ENCODE results near the gene ADIPOR2.

ADIPOR2 gene

DNA sequence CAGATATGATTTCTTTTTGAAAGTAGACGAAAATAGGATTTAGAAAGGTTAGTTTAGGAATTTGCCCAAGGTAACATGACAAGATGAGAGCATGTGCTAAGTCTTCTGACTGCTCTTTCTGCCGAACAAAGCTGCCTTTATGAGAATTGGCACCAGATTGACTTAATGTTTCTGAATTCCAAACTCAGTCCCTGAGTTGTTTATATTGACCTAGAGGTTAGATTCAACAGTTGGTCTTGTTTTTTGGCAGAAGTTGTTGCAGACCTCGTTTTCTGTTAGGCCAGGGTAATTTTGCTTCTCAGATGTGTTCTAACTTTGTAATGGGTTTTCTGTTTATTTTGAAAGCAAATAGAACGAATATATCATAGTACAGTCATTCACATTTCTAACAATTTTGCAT, 68.0 kb downstream of the ADIPOR2 start:
- no peak overlapping the region for H3K27ac Mint-ChIP-seq

DNA sequence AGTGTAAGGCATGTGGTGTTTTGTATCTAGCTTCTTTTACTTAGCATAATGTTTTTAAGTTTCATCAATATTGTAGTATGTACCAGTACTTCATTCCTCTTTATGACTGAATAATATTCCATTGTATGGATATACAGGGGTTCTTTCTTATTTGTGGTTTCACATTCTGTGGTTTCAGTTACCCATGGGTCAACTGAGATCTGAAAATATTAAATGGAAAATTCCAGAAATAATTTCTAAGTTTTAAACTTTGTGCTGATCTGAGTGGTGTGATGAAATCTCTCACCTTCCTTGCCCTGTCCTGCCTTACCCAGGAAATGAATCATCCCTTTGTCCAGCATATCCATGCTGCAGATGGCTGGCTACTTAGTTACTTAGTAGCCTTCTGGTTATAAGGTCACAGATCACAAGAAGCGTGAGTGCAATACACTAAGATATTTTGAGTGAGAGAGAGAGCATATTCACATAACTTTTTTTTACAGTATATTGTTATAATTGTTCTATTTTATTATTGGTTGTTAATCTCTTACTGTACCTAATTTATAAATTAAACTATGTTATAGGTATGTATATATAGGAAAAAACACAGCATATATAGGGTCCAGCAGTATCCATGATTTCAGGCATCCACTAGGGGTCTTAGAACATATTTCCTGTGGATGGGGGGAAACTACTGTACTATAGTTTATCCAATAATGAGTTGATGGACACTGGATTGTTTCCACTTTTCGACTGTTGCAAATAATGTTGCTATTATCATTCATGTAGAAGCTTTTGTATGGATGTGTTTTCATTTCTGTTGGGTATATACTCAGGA, 69.9 kb downstream of the ADIPOR2 start:
- H3K4me1 Mint-ChIP-seq (ENCODE audit: low read depth), result peaks cover 7% of the 10 kb centered on the region
- no peaks in the 10 kb centered on the region for H3K9me3 Mint-ChIP-seq
- H3K4me3 Mint-ChIP-seq, result no peak overlapping the region
- H3K36me3 Mint-ChIP-seq (ENCODE audit: low read depth), result peaks cover 48% of the 10 kb centered on the region
- peak overlapping the region; percentile 33 for H3K27ac Mint-ChIP-seq
- no peaks in the 10 kb centered on the region for H3K27me3 Mint-ChIP-seq

More for the DNA sequence above, 68.0 kb downstream of the ADIPOR2 start:
- H3K36me3 Mint-ChIP-seq (ENCODE audit: low read depth), result peaks cover 55% of the 10 kb centered on the region
- no peaks in the 10 kb centered on the region for H3K27me3 Mint-ChIP-seq
- no peak overlapping the region for H3K4me3 Mint-ChIP-seq
- peaks cover 7% of the 10 kb centered on the region for H3K4me1 Mint-ChIP-seq (ENCODE audit: low read depth)
- no peaks in the 10 kb centered on the region for H3K9me3 Mint-ChIP-seq

DNA sequence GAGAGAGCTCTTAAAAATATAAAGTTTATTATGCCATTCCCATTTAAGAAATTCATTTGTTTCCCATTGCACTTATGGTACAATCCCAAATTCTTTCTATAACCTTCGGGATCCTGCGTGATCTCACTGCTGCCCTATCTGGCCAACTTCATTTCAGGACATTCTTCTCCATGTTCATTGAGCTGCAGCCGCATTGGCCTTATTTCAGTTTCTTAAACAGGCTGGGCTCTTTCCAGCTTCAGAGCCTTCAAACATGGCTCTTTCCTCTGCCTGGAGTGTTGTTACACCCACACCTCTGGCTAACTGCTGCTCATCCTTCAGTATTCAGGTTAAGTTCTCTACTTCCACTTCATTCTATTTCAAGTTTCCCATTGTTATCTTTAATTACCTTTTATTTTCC, 71.0 kb downstream of the ADIPOR2 start:
- H3K4me1 Mint-ChIP-seq (ENCODE audit: low read depth), result peaks cover 7% of the 10 kb centered on the region
- H3K9me3 Mint-ChIP-seq, result no peaks in the 10 kb centered on the region
- H3K4me3 Mint-ChIP-seq, result no peak overlapping the region
- peaks cover 43% of the 10 kb centered on the region for H3K36me3 Mint-ChIP-seq (ENCODE audit: low read depth)
- H3K27ac Mint-ChIP-seq, result peak overlapping the region; percentile 55
- H3K27me3 Mint-ChIP-seq, result no peaks in the 10 kb centered on the region

GRCh38 chr12:1763153-1763552, 72.3 kb downstream of the ADIPOR2 start:
- Mint-ChIP-seq H3K36me3 (ENCODE audit: low read depth) (peaks cover 32% of the 10 kb centered on the region), H3K4me3 (no peak overlapping the region)

DNA sequence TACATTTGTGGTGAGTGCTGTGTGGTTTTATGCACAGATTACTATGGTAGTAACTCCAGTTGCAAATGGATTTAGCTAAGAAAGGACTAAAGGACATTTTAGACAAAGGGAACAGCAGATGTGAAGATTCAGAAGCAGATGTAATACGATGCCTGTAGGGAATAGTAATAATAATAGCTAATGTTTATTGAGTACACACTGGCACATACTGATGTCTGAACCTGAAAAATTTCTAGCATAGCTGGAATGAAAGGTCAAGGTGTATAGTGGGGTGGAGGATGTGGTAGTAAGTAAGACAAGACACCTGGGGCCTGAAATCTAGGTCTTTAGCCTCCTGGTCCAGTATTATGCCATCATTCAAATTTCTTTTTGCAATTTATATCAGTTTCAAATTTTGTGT, 75.2 kb downstream of the ADIPOR2 start:
- H3K27me3 Mint-ChIP-seq, result no peaks in the 10 kb centered on the region
- no peaks in the 10 kb centered on the region for H3K9me3 Mint-ChIP-seq
- no peak overlapping the region for H3K27ac Mint-ChIP-seq
- no peaks in the 10 kb centered on the region for H3K4me1 Mint-ChIP-seq (ENCODE audit: low read depth)
- peaks cover 18% of the 10 kb centered on the region for H3K36me3 Mint-ChIP-seq (ENCODE audit: low read depth)
- no peak overlapping the region for H3K4me3 Mint-ChIP-seq

More at GRCh38 chr12:1763153-1763552, 72.3 kb downstream of the ADIPOR2 start:
- Mint-ChIP-seq H3K27me3 (no peaks in the 10 kb centered on the region), H3K27ac (no peak overlapping the region), H3K4me1 (ENCODE audit: low read depth) (peaks cover 7% of the 10 kb centered on the region), H3K9me3 (no peaks in the 10 kb centered on the region)

- no peak overlapping the region for H3K27ac Mint-ChIP-seq
- H3K36me3 Mint-ChIP-seq (ENCODE audit: low read depth), result peaks cover 11% of the 10 kb centered on the region
- no peaks in the 10 kb centered on the region for H3K4me1 Mint-ChIP-seq (ENCODE audit: low read depth)
- no peaks in the 10 kb centered on the region for H3K27me3 Mint-ChIP-seq
- H3K9me3 Mint-ChIP-seq, result no peaks in the 10 kb centered on the region
- no peak overlapping the region for H3K4me3 Mint-ChIP-seq
Measured at GRCh38 chr12:1767407-1768090, 76.7 kb downstream of the ADIPOR2 start.

DNA sequence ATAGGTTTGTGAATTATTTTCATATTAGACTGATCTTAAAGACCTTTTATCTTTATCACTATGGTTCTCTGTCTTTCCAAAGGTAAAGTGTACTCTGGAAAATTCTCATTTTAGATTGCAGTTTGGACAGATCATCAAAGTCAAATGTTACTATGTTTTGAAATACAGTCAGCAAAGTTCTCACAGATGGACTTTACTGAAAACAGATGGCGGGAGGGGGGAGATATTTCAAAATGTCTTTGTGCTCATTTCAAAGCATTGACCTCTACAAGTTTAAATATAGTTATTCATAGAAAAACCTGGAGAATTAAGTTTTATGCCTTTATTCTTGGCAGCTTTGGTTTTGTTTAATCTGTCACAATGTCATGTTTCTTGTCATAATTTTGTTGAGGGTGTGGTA, 77.7 kb downstream of the ADIPOR2 start:
- no peak overlapping the region for H3K4me3 Mint-ChIP-seq
- peaks cover 20% of the 10 kb centered on the region for H3K36me3 Mint-ChIP-seq (ENCODE audit: low read depth)
- H3K4me1 Mint-ChIP-seq (ENCODE audit: low read depth), result no peaks in the 10 kb centered on the region
- no peak overlapping the region for H3K27ac Mint-ChIP-seq
- H3K9me3 Mint-ChIP-seq, result no peaks in the 10 kb centered on the region
- no peaks in the 10 kb centered on the region for H3K27me3 Mint-ChIP-seq

GRCh38 chr12:1769809-1770494, 79.1 kb downstream of the ADIPOR2 start:
- Mint-ChIP-seq H3K27ac (no peak overlapping the region), H3K36me3 (ENCODE audit: low read depth) (peaks cover 30% of the 10 kb centered on the region), H3K4me3 (no peak overlapping the region), H3K4me1 (ENCODE audit: low read depth) (no peaks in the 10 kb centered on the region), H3K9me3 (no peaks in the 10 kb centered on the region), H3K27me3 (no peaks in the 10 kb centered on the region)

DNA sequence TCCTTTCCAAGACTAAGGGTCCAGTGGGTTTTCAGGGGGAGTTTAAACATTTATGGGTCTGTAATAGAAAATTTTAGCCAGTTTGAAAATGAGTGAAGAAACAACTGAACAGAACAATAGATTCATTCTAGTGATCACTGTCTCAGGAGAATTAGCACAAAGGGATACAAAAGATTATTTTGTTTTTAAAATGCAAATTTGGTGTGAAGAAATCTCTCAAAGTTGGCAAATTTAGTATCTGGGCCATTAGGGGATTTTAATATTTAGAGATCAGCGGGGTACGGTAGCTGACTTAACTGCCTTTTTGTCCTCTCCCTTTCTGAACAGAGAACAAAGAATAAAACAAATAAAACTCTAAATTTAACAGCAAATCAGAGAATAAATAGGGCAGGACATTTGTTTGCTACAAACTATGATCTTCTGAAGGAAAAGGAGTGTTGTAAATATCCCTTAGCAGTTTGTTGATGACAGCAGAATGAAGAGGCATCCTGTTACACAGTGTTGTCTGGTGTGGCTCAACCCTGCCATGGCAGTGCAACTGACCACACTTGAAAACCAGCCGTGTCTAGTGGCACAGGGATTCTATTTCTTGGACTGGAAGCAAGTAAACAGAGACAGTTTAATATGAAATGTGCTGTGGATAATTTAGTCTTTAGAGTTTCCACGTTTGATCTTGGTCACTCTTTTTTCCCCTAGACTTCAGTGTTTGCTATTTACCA, 83.2 kb downstream of the ADIPOR2 start:
- Mint-ChIP-seq H3K36me3 (ENCODE audit: low read depth) (peaks cover 52% of the 10 kb centered on the region), H3K4me1 (ENCODE audit: low read depth) (peaks cover 12% of the 10 kb centered on the region), H3K27me3 (no peaks in the 10 kb centered on the region), H3K4me3 (no peak overlapping the region), H3K27ac (no peak overlapping the region), H3K9me3 (no peaks in the 10 kb centered on the region)

GRCh38 chr12:1776170-1776921, 85.5 kb downstream of the ADIPOR2 start:
- Mint-ChIP-seq H3K4me1 (ENCODE audit: low read depth) (peaks cover 12% of the 10 kb centered on the region), H3K36me3 (ENCODE audit: low read depth) (peaks cover 62% of the 10 kb centered on the region), H3K27me3 (no peaks in the 10 kb centered on the region), H3K9me3 (no peaks in the 10 kb centered on the region), H3K27ac (no peak overlapping the region), H3K4me3 (no peak overlapping the region)

- Mint-ChIP-seq H3K4me1 (ENCODE audit: low read depth) (peaks cover 12% of the 10 kb centered on the region), H3K9me3 (no peaks in the 10 kb centered on the region), H3K27me3 (no peaks in the 10 kb centered on the region), H3K36me3 (ENCODE audit: low read depth) (peaks cover 60% of the 10 kb centered on the region), H3K27ac (no peak overlapping the region), H3K4me3 (no peak overlapping the region)
Measured at GRCh38 chr12:1777798-1778197, 86.9 kb downstream of the ADIPOR2 start.

DNA sequence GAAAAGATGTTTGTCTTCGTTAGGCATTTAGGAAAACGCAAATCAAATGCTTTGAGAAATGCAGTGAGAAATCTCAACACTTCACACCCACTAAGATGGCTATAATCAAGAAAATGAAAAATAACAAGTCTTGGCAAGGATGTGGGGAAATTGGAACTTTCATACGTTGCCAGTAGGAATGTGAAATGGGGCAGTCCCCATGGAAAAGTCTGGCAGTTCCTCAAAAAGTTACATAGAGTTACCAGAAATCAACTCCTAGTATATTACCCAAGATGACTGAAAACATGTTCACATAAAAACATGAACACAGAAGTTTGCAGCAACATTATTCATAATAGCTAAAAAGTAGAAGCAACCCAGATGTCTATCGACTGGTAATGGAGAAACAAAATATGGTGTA, 88.0 kb downstream of the ADIPOR2 start:
- Mint-ChIP-seq H3K4me3 (no peak overlapping the region), H3K9me3 (no peaks in the 10 kb centered on the region), H3K27me3 (no peaks in the 10 kb centered on the region), H3K36me3 (ENCODE audit: low read depth) (peaks cover 54% of the 10 kb centered on the region), H3K27ac (no peak overlapping the region), H3K4me1 (ENCODE audit: low read depth) (peaks cover 12% of the 10 kb centered on the region)

DNA sequence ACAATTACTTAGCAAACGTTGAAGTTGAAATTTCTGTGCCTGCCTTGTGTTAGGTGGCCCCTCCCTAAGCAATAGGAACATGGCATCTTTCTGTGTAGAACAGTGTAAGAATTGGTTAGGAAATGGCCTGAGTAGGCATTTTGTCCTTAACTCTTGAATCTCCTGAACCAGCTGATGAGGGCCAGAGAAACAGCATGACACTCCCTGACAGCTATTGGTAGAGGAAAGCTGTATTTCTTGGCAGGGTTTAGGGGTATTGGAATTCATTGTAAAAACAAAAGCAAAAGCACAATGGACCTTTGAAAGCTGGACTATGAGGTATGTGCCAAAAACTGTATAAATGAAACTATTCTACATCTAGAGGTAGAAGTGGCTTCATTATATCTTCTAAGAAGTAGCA, 88.9 kb downstream of the ADIPOR2 start:
- H3K9me3 Mint-ChIP-seq, result no peaks in the 10 kb centered on the region
- no peak overlapping the region for H3K4me3 Mint-ChIP-seq
- no peak overlapping the region for H3K27ac Mint-ChIP-seq
- H3K4me1 Mint-ChIP-seq (ENCODE audit: low read depth), result peaks cover 12% of the 10 kb centered on the region
- no peaks in the 10 kb centered on the region for H3K27me3 Mint-ChIP-seq
- H3K36me3 Mint-ChIP-seq (ENCODE audit: low read depth), result peaks cover 50% of the 10 kb centered on the region

DNA sequence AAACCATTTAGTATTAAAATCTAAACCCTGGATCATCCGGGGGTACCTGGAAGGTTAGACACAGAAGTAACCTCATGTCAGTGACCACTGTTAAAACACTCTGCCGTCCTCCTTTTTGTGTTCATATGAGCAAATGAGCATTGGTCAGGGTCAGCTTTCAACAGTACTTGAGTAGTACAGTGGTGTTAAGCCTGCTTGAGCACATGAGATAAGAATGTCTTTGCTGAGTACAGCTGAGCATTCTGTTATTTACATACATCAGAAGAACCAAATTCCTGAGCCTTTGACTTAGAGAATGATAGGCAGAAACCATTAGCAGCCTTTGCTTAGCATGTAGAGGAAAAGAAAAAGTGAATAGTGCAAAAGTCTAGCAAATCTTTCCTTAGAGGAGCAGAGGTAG, 90.9 kb downstream of the ADIPOR2 start:
- H3K27ac Mint-ChIP-seq, result no peak overlapping the region
- H3K4me1 Mint-ChIP-seq (ENCODE audit: low read depth), result no peaks in the 10 kb centered on the region
- H3K36me3 Mint-ChIP-seq (ENCODE audit: low read depth), result peaks cover 45% of the 10 kb centered on the region

More for the DNA sequence above, 90.9 kb downstream of the ADIPOR2 start:
- Mint-ChIP-seq H3K4me3 (no peak overlapping the region), H3K27me3 (no peaks in the 10 kb centered on the region), H3K9me3 (no peaks in the 10 kb centered on the region)

Data from stimulated activated naive CD8-positive, alpha-beta T cell treated with anti-CD3 and anti-CD28 coated beads, Interleukin-15, Interleukin-2, amounts not matched to agents 100 ng/mL and 50 ng/mL, for 24 hours (primary cell).